GM18502 (cell line): ENCODE results near the gene SPOCK2.

ENCODE experiments used
- ATAC-seq: cut with Tn5 transposase; IDR thresholded peaks from one replicate; pipeline ENCODE4 v1.9.1; 2021; ENCODE audit warnings: mild to moderate bottlenecking; ENCODE audit not compliant: unreplicated experiment, poor library complexity

Gene SPOCK2

DNA sequence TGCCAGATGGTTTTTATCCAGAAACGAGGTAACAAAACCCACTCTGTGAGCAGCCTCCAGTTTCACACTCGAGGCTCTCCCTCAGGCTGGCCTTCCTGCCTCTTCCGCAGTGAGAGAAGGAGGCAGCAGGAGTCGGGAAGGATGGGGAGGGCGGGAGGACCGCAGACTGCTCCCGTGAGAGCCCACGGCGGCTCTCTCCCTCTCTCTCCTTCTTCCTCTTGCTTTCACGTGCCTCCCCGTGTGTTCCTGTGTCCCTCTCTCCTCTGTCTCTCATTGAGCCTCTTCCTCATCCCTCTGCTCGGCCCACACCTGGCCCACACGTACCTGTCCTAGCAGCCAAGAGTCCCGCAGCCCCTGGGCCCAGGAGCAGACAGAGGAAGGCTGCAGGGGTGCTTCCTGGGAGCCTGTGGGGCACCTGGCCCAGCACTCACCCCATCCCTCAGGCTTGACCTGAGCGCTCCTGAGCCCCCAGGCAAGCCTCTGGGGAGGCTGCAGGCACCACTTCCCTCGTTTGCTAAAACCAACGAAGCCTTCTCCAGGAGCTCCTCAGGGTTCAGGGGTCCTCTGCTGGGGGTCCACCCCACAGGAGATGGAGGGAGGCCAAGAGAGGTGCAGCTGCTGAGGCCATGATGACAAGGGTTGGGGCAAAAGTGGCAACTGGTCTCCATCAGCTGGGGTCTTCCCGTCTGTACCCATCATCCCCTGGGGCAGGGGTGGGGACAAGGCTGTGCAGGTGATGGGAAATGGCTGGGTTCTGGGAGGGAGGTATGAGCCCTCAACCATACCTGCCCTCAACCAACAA, 13.6 kb downstream of the SPOCK2 start:
- ATAC-seq: no peak

DNA sequence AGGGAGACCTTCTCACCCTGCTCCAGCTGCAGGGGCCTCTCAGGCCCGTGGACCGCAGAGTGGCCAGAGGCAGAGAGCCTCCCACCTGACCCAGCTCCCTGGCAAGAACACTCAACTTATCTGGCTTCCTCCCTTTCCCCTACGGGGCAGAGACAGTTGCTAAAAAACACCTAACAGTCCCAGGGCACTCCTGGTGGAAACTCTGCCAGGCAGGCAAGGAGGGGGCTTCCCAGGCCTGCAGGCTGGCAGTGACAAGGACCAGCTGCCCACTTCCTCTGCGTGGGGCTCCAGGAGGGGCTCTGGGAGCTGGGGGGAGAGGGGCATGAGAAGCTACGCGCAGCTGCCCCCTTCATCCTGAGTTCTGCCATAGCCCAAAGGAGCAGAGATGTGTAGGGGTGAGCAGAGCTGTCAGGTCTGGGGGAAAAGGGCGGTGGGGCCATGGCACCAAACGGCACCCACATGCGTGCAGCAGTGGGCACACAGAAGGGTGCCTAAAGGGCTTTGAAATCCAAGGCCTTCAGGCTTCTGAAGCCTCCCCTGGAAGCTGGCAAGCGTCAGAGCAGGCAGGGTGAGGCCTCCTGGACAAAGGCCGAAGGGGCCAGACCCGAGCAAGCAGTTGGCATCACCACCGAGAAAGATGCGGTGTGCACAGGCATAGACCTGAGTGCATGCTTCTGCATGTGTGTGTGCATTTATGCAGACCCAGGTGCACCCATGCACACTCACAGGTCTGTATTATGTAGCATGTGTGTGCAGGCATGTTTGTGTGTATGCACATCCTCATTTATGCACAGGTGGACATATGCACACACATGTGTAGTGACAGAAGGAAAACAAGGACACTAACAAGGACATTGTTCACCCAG, 14.4 kb downstream of the SPOCK2 start:
- no peak for ATAC-seq

DNA sequence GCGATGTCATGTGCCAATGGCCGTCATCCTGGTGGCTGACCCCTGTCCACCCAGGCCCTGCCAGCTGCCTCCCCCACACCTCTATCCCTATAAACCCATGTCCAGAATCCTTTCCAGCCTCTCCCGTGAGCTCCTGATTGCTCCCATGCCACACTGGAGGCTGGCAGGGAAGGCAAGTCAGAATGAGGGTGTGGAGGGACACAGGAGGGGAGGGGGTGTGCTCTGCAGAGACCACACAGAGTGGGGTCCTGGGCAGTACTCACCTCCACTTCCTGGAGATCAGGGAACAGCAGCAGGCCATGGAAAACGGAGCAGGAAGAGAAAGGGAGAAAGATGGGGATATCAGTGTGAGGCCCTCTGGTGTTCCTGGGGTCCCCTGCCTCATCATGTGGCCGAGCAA, 15.7 kb downstream of the SPOCK2 start:
- no peak for ATAC-seq

DNA sequence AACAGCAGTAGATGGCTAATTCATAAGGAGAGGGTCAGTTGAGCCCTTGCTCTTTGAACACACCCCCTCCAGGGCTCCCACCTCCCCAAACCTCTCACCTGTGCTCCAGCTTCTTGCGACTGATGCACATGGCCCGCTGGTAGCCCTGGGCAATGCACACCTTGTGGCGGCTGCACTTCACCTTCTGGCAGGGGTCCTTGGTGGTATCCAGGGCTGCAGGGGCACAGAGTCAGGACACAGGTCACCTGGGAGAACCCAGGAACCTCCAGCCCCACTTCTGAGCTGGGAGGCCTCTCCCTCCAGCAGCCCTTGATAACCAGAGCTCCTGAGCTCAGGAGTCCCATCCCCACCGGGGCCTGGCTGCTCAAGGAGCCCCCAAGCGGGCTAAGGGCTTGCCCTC, 16.3 kb downstream of the SPOCK2 start:
- no peak for ATAC-seq

DNA sequence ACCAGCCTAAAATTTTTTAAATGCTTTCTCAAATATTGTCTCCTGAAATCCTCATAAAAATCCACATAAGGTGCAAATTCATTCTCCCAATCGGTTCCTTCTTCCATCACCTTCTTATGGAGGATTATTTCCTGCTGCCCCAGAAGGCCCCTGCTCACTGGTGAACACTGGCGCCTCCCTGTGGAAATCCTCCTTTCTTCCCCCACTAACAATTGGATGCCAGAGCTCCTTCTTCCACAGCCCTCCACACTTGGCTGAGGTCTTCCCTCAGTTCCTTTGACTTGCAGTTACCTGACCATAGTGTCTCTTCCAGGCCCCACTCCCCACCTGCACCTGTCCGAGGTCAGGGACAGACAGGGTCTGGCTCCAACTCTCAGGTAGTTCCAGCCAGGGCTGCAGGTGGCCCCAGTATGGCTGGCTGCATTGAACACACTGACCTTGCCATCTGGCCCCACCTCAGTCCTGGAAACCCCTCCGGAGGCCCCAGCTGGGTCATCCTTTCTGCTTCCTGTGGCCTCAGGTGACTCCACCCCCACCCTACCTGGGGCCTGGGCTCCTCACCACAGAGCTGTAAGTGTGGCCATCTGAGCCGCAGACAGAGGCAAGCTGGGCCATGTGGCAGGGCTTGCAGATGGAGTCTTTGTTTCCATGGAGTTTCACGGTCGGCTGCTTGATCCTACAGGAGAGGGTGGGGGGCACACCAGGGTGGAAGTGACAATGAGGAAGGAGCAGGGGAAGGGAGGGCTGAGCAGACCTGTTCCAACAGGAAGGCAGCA, 18.4 kb downstream of the SPOCK2 start:
- ATAC-seq: no peak

DNA sequence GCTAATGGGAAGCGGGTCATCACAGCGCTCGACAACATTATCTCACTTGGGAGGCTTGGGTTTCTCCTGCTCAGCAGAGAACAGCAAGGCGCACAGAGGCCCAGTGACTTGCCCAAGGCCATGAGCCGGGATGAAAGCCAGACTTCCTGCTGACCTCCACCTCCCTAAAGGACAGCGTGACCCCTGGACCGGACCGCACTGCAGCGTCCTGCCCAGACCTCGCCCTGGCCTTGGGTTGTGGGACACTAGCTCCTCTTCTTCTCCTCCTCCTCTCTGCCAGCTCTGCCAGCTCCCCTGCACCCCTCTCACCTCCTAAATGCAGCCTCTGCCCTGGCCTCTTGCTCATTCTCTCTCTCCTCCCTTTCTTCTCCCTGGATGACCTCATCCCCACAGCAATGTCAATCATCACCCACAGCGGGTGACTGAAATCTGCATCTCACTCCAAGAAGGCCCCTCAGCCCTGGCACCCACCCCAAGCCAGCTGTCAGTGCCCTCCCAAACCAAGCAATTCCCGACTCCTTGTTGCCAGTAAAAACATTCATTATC, 19.4 kb downstream of the SPOCK2 start:
- ATAC-seq: no peak

DNA sequence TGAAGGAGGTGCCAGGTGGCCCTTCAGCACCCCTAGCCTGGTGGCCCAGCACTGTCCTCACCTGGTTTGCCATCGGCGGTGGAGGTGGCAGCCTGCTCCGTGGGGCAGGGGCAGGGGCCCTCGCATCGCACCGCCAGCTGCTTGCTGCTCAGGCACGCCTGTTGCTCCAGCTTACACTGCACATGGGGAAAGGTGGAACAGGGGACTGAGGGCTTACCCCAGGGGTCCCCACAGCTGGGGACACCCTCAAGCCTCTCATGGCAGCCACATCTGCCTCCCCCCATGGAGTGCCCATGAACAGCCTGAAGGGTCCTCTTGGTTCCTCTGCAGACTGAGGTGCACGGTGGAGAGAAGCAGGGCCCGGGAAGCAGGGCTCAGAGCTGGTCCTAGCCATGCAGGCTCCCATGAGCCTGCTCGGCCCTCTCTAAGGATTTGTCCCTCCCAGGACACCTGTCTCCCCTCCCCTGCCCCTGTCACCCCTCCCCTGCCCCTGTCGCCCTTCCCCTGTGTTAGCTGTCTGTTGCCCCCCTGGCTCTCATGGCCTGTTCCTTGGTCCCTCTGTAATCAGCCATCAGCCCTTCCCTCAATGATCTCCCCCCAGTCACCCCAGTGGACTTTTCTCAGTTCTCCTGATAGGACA, 20.1 kb downstream of the SPOCK2 start:
- no peak for ATAC-seq

DNA sequence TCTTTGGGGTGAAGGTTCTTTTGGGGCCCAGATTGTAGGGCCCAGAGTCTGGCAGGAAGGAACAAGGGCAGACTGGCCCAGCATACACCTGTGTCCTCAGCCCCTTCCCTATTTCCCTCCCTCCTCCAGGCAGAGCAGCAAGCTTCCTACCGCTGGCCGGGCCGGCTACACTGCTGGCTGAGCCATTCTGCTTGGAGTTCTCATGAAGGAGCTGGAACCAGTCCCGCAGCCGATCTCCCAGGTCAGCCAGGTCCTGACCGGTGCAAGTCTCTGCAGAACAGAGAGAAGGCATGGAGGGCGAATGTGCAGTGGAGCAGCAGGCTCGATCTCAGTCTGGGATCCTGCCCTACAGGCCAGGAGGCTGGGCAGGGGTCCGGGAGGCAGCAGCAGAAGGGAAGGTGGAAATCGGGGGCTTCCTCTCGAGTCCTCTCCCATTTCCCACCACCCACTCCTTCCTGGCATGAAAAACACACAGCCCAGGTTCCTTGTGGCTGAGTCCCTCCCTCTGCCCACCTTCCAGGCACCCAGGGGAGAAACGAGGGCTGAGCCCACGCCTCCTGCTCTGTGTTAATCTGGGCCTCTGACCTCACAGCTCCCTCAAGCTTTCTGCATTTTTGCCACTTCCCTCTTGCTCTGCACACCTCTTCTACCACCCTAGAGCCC, 20.8 kb downstream of the SPOCK2 start:
- ATAC-seq: no peak

DNA sequence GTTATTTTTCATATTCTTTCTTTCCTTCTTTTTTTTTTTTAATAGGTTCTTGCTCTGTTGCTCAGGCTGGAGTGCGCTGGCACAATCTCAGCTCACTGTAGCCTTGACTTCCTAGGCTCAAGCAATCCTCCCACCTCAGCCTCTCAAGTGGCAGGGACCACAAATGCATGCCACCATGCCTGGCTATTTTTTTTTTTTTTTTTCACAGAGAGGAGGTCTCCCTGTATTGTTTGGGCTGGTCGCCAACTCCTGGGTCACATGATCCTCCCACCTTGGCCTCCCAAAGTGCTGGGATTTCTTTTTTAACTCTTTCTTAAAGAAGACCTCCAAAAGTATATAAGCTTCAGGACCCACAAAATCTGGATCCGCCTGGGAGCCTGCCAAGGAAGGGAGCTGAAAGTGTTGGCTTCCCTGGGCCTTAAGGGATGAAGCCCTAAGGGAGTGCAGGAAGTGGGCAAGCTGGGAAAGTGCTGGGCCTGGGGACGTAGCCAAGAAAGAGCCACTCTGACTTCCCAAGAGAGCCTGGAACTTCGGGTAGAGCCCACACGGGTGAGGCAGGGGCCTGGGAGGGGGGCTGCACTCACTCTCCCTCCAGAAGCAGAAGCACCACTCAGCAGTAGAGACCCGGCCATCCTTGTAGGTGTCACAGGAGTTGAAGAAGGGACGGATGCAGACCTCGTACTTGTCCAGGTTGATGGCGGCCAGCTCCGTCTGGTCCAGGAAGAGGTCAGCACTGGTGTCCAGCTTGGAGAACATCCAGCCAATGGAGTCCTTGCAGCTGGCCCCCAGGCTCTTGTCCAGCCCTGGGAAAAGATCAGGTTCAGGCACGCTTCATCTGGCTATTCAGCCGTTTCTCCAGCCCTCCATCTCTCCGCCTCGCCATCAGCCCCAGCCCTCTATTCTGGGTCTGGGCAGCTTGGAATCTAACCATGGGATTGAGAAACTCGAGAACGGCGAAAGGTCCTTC, 21.8 kb downstream of the SPOCK2 start:
- ATAC-seq: no peak

DNA sequence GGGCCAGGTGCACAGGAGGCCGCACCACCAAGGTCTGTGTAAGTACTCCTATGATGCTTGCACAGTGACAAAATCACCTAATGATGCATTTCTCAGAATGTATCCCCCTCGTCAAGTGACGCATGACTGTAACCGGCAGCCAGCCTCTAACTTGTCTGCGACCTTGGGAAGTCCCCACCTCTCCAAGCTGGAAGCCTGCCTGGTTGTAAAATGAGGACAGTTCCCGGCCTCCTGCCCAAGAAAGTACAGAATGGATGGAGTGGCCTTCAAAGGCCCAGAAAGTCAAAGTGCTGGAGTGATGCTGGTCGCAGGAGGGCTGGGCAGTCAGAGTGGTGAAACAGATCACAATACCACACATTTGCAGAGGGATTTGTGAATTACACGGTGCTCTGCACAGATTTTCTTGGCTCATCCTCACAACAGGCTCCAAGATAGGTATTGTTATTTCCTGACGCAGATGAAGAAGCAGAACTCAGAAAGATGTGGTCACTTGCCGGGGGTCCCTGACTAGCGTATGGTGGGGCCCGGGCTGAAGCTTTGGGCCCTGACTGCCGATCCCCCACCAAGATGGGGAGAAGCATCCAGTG, 22.8 kb downstream of the SPOCK2 start:
- no peak for ATAC-seq

DNA sequence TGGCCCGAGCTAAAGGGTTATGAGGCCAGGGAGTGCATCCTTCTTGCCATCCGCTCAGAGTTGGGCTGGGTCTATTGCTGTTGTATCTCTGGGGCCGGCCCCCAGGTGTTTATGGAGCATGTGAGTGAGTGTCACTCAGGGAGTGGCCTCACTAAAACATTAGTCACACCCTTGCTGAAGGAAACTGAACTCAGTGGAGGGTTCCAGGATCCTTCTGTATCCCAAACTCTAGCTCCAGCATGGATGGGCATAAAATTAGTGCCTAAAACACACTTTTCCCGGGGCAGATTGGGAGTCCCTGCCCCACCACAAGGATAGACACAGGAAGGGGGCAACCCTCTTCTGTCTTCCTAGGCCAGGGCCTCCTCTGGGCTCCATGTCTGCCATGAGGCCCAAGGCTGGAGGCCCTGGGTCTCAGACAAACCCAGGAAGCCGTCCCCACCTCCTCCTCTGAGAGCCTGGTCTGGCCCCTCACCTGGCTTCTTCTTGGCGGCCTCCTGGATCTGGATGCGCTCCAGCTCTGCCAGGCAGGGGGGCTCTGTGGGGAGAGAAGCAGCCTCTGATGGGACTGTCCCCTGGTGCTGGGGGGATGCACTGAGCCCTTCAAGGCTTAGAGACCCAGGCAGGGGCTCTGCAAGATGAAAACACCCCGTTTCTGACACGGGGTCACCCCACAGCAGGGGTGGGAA, 24.5 kb downstream of the SPOCK2 start:
- ATAC-seq: no peak

DNA sequence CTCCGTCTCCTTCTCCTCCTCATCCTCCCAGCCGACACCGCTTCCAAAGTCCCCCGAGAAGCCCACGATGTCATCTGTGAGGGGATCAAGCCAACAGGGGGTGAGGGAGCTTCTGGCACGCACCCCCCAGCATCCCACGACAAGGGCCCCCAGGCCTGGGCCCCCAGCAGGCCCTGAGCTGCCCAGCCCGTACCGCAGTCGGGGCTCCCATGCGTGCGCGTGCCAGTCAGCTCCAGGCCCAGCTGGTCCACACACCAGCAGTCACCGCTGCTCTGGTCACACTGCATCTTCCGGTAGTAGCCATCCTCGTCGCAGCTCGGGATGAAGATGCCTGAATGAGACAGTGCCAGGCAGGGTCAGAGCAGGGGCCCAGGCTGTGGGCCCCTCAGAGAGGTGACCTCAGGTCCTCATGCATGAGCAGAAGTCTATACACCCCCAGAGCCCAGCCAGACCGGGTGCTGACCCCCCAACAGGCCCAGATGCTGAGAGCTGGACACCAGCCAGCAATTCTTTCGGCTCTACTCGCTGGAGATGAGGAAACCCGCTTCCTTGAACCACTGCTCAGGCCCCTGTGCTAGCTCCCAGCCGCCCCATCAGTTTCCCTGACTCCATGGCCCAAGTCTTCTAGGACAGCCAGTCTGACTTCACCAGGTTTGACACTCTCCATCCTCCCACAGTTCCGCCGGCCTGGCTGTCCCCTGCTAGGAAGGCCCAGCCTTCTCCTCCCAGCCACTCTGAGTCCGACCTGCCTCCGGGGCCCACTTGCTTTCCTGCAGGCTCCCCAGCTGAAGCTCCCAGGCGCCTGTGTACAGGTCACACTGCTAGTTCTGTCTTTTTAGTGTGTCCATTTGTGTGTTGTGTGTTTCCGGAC, 25.3 kb downstream of the SPOCK2 start:
- no peak for ATAC-seq

DNA sequence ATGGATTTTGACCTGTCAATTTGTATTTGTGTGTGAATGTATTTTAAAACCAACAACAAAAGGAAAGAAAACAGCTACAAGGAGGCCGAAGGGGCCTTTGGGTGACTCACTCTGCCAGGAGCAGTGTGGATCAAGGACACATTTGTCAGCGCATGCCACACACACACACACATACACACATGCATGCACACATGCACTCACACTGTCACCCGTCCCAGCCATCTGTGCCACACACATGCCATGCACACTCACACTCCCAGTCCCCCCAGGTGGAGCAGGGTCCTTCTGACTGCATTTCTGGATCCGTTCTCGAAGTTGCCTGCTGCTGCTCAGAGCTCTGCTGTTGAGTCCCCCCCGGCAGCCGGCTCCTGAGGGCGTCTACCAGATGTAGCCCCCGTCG, 26.0 kb downstream of the SPOCK2 start:
- no peak for ATAC-seq

DNA sequence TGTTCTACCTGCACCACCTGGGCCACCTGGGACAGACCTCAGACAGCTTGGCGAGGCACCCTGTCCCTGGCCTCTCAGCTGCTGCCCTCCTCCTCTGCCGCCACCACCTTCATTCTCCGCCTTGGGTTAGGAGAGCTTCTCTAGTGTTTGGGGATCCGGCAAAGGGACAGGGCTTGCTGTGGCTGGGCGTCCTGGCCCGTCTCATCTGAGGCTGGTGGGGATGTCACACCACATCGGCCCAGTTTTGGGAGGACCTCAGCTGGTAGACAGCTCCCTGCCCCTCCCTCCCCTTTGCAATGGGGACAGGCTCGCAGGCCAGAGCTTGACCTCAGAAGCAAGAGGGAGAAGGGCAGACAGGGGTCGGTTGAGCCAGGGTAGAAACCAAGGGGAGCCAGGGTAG, 26.4 kb downstream of the SPOCK2 start:
- no peak for ATAC-seq

DNA sequence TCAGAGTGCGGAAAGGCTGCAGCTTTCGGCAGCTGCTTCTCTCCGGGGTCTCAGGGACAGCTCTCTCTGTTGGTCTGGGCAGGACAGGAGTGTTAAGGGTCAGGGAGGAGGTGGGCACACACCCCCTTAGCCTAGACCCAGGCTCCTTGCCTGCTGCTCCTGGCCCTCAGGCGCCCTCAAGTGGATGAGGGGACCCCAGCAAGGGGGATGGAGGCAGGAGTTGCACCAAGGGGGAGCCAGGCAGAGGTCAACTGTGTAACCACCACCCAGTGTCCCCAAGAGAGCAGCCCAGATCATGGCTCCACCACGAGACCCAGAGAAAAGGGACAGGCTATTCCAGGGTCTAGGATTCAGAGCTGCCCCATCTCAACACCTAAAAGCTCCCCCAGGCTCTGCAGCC, 26.9 kb downstream of the SPOCK2 start:
- no peak for ATAC-seq
